Choroid plexus epithelial cell (primary cell): ENCODE results near the gene FOCAD.

Source experiments
- DNase-seq: peaks from one replicate; pipeline ENCODE4 v3.0.0-alpha.2; 2010; ENCODE audit warnings: low read depth
- H3K4me3 ChIP-seq: 2 replicates; pipeline ENCODE4 v1.5.1; 2011; ENCODE audit warnings: low read depth, mild to moderate bottlenecking, control low read depth, low read length, moderate library complexity
- TF ChIP-seq, protein P1 (sequence below): conservative IDR thresholded peaks from 2 replicates; pipeline ENCODE4 v1.5.1; 2011; ENCODE audit warnings: low read depth, mild to moderate bottlenecking, control low read depth, inconsistent platforms, low read length, moderate library complexity

FOCAD gene

DNA sequence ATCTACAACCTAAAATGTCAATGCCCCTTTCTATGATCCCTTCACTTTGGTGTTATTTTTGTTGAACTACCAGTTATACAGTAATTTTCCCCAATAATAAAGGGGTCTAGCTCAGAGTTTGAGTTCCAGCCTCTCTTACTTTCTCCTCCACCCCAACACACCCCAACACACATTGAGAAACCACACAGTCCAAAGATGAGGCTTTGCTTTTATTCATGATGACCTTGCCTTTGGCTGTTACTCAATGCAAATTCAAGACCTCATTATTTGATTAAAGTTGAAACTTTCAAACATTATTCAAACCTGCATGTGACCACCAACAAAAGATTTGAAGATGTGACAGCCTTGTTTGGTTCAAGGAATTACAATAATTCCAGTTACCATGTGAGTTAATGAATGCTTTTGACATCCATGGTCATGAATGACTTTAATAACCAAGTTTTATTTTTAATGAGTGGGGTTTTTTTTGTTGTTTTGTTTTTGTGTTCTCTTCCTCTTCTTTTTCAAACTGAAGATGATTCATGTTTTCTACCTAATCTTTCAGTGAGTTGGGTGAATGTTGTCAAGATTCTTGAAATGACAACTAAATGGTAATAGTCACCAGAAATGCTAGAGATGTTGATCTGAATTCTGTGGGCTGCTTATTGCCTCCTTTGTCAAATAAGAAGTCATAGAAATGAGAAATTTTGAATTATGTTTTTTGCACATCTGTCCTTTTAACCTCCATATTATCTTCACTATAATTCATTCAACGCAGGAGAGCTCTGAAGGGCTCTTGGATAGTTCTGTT, 241.4 kb downstream of the FOCAD start:
- H3K4me3 ChIP-seq: no peak overlapping the region
- DNase-seq: no peak
- TF ChIP-seq, protein P1, sequence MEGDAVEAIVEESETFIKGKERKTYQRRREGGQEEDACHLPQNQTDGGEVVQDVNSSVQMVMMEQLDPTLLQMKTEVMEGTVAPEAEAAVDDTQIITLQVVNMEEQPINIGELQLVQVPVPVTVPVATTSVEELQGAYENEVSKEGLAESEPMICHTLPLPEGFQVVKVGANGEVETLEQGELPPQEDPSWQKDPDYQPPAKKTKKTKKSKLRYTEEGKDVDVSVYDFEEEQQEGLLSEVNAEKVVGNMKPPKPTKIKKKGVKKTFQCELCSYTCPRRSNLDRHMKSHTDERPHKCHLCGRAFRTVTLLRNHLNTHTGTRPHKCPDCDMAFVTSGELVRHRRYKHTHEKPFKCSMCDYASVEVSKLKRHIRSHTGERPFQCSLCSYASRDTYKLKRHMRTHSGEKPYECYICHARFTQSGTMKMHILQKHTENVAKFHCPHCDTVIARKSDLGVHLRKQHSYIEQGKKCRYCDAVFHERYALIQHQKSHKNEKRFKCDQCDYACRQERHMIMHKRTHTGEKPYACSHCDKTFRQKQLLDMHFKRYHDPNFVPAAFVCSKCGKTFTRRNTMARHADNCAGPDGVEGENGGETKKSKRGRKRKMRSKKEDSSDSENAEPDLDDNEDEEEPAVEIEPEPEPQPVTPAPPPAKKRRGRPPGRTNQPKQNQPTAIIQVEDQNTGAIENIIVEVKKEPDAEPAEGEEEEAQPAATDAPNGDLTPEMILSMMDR: no peak

DNA sequence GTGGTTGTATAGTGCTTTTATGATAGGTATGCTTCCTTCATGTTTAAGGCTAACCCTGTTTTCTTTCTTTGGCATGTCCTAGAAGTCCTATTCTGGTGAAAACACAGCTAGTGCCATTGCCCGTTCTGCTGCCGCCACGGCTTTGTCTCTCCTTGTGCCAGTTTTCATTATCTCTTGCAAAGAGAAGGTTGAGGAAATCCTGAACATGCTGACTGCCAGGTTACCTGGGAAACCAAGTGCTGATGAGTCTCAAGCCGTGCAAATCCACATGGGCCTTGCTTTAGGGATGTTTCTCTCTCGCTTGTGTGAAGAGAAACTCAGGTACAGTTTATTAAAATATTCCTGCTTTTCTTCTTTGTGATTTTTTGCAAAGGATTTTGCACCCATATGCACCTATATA, 245.2 kb downstream of the FOCAD start:
- DNase-seq: no peak
- no peak overlapping the region for H3K4me3 ChIP-seq
- TF ChIP-seq, protein P1: no peak

DNA sequence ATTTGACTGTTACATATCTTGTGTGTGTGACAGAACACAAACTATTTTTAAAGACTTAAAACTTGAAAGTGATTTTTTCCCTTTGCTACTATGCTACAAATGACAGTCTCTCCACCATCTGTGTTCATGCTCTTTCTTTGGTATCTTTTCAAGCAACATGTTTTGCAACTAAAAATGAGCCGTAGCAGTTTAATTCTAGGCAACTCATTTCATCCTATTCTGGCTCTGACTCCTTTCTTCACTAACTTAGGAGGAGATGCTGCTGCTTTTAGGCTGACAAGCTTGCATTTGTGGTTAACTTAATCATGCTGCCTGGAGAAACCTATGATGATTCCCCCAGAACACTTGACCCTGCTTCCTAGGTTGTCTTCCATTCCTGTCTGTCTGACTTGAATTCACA, 246.8 kb downstream of the FOCAD start:
- DNase-seq: no peak
- no peak overlapping the region for H3K4me3 ChIP-seq
- TF ChIP-seq, protein P1: no peak

DNA sequence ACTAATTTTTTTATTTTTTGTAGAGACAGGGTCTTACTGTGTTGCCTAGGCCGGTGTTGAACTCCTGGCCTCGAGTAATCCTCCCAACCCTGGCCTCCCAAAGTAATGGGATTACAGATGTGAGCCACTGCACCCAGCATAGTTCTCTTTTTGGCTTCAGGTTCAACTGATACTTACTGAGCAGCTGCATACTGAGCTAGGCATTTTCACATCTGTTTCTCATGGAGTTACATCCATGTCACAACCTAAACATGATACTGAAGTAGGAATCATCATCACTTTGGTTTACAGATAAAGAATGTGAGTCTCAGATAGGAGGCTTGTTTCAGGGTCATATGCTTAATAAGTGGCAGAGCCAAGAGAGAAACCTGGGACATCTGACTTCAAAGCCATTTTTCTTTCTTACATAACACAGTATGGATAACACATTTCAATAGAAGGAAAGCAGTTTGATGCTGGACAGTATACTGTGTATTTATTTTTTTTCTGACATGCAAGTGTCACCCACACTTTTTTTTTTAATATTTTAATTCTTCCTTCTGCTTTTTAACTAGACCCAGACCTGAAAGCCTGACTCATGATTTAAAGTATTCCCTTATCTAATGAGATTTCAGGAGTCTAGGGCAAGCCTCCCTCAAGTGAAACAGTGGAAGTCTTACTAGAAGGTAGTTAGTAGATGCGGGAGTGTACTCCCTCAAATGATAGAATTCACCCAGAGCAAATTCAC, 256.6 kb downstream of the FOCAD start:
- TF ChIP-seq, protein P1: no peak
- no peak overlapping the region for H3K4me3 ChIP-seq
- no peak for DNase-seq

DNA sequence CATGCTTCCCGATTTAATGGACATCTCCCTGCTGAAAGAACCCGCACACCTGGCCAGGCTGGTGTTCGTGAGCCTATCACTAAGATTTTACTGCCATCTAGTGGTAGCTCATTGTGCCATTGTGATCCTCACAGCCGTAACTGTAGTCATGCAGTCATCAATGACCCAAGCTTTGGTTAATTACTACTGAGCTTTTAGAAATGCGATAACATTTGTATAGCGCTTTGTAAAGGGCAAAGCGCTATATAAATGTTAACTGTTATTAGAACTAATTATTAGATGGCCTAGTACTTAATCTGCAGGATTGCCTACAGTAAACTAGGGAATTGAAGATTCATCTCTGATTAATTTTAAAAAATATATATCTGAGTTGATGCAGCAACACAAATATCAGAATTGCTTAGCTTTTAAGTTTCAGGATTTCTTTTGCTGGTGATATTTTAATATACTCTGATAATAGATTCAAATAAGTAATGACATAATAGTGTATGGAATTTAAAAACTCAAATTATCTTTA, 257.2 kb downstream of the FOCAD start:
- H3K4me3 ChIP-seq: no peak overlapping the region
- DNase-seq: peak; percentile 83
- TF ChIP-seq, protein P1: peak; percentile 95

DNA sequence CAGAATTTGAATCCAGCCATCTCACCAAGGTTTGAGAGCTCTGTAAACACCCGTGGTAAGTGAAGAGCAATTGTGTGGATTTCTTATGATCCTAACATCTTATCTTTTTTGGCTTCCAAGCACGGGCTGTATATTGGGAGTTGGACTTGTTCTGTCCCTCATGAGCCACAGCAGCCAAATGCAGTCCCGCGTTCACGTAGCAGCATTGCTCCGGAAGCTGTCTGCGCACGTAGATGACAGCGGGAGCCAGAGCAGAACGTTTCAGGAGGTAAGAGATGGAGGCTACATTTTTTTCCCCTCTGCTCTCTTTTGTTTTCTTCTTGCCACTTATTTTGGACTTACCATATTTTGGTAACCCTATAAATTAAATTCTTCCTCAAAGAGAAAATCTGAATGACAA, 260.4 kb downstream of the FOCAD start:
- no peak overlapping the region for H3K4me3 ChIP-seq
- no peak for DNase-seq
- TF ChIP-seq, protein P1: no peak
